Astrocyte (in vitro differentiated cells and primary cell): ENCODE measurements around the gene PPP6C. TPM values are rescaled to one million over a fixed set of nuclear protein-coding genes. Genes with fewer than 3 reads are reported as not detected.
A peak's percentile ranks its signal among the peaks of the same experiment; 100 is the strongest.
"Not testable (repeated sequence)": the region's sequence is repeated elsewhere in the genome, so short reads cannot be mapped to it uniquely, and the experiment has no call there.

Experiments
- DNase-seq: peaks from one replicate; pipeline ENCODE4 v3.0.0-alpha.2; 2010; ENCODE audit warnings: low read depth
- FAIRE-seq: peaks from 2 replicates; lab custom pipeline; 2011; peaks lifted over from hg19 to GRCh38; lab: Jason Lieb, UNC
- H2AFZ ChIP-seq: 2 replicates; pipeline ENCODE4 v1.6.0; 2012; ENCODE audit warnings: low read depth, low read length, inconsistent platforms
- H3K27ac ChIP-seq: 2 replicates; pipeline ENCODE4 v1.5.1; 2011; ENCODE audit warnings: low read depth, low read length, inconsistent platforms
- H3K27me3 ChIP-seq: 2 replicates; pipeline ENCODE4 v1.6.0; 2011; ENCODE audit warnings: low read length, inconsistent platforms; ENCODE audit not compliant: insufficient read depth
- H3K36me3 ChIP-seq: 2 replicates; pipeline ENCODE4 v1.5.1; 2011; ENCODE audit warnings: low read length, inconsistent platforms; ENCODE audit not compliant: insufficient read depth
- H3K4me1 ChIP-seq: 2 replicates; pipeline ENCODE4 v1.5.1; 2011; ENCODE audit warnings: low read length, inconsistent platforms; ENCODE audit not compliant: insufficient read depth
- H3K4me2 ChIP-seq: 2 replicates; pipeline ENCODE4 v1.6.0; 2012; ENCODE audit warnings: low read length, inconsistent platforms
- H3K4me3 ChIP-seq: 2 replicates; pipeline ENCODE4 v1.5.1; 2011; ENCODE audit warnings: low read depth, mild to moderate bottlenecking, low read length, inconsistent platforms; ENCODE audit not compliant: insufficient read depth
- H3K79me2 ChIP-seq: 2 replicates; pipeline ENCODE4 v1.6.0; 2012; ENCODE audit warnings: mild to moderate bottlenecking, low read length, inconsistent platforms; ENCODE audit not compliant: insufficient read depth
- H3K9ac ChIP-seq: 2 replicates; pipeline ENCODE4 v1.6.0; 2012; ENCODE audit warnings: mild to moderate bottlenecking, low read length, inconsistent platforms
- H3K9me3 ChIP-seq: 2 replicates; pipeline ENCODE4 v1.5.1; 2012; ENCODE audit warnings: low read depth, mild to moderate bottlenecking, low read length, inconsistent platforms; ENCODE audit not compliant: insufficient read depth
- H4K20me1 ChIP-seq: 2 replicates; pipeline ENCODE4 v1.6.0; 2012; ENCODE audit warnings: low read length, inconsistent platforms; ENCODE audit not compliant: insufficient read depth
- H3K27ac Mint-ChIP-seq: one replicate; pipeline ENCODE4 v1.8.0; 2021; ENCODE audit warnings: mild to moderate bottlenecking, mixed read lengths; ENCODE audit not compliant: unreplicated experiment
- H3K27me3 Mint-ChIP-seq: one replicate; pipeline ENCODE4 v1.8.0; 2021; ENCODE audit warnings: low read depth, mixed read lengths; ENCODE audit not compliant: unreplicated experiment
- H3K36me3 Mint-ChIP-seq: one replicate; pipeline ENCODE4 v1.8.0; 2021; ENCODE audit warnings: low read depth, mixed read lengths; ENCODE audit not compliant: unreplicated experiment
- H3K4me1 Mint-ChIP-seq: one replicate; pipeline ENCODE4 v1.8.0; 2021; ENCODE audit warnings: low read depth, mixed read lengths; ENCODE audit not compliant: unreplicated experiment
- H3K4me3 Mint-ChIP-seq: one replicate; pipeline ENCODE4 v1.8.0; 2021; ENCODE audit warnings: mild to moderate bottlenecking, moderate library complexity, mixed read lengths; ENCODE audit not compliant: unreplicated experiment
- H3K9me3 Mint-ChIP-seq: one replicate; pipeline ENCODE4 v1.8.0; 2021; ENCODE audit warnings: mild to moderate bottlenecking, mixed read lengths; ENCODE audit not compliant: unreplicated experiment
- CTCF ChIP-seq: IDR thresholded peaks from 2 replicates; pipeline ENCODE4 v1.5.1; 2011; ENCODE audit warnings: low read depth, mild to moderate bottlenecking, inconsistent platforms, low read length, moderate library complexity; ENCODE audit not compliant: insufficient read depth
- EZH2 ChIP-seq: IDR thresholded peaks from 2 replicates; pipeline ENCODE4 v1.6.1; 2012; ENCODE audit warnings: mild to moderate bottlenecking, low read length, inconsistent platforms; ENCODE audit not compliant: insufficient read depth
- total RNA-seq: library from RNA; stranded (reverse); gene quantifications from 2 replicates; pipeline ENCODE4 v1.2.1, GENCODE V29; 2021

Gene PPP6C
- total RNA-seq, 1 donor from 2014 or later: 41.1 TPM

- Histone ChIP-seq H3K9me3 (no peaks in the 10 kb centered on the region), H2AFZ (no peak overlapping the region), H3K4me3 (peak overlapping the region; percentile 100), H3K79me2 (peaks cover 75% of the 10 kb centered on the region), H4K20me1 (peaks cover 71% of the 10 kb centered on the region), H3K36me3 (peaks cover 54% of the 10 kb centered on the region), H3K4me2 (peak overlapping the region; percentile 92), H3K4me1 (peaks cover 39% of the 10 kb centered on the region), H3K9ac (peak overlapping the region; percentile 100), H3K27ac (no peak overlapping the region), H3K27me3 (no peaks in the 10 kb centered on the region)
- H3K27me3 Mint-ChIP-seq: no peaks in the 10 kb centered on the region
- no peaks in the 10 kb centered on the region for H3K9me3 Mint-ChIP-seq
- no peak for FAIRE-seq
- DNase-seq: no peak
- H3K36me3 Mint-ChIP-seq: peaks cover 41% of the 10 kb centered on the region
- H3K27ac Mint-ChIP-seq: peak overlapping the region; percentile 75
- H3K4me1 Mint-ChIP-seq: peaks cover 35% of the 10 kb centered on the region
- peak overlapping the region; percentile 97 for H3K4me3 Mint-ChIP-seq
- TF ChIP-seq CTCF (no peak), EZH2 (no peak)
These were observed 48.7 kb upstream of the PPP6C start for GRCh38 chr9:125238127-125238914.

GRCh38 chr9:125236520-125237159 lies 47.0 kb upstream of the PPP6C start:
- peak overlapping the region; percentile 100 for H3K4me3 ChIP-seq
- not testable (repeated sequence) for FAIRE-seq, H3K27ac ChIP-seq, H3K27me3 ChIP-seq, H3K27ac Mint-ChIP-seq, H3K27me3 Mint-ChIP-seq, H3K9me3 ChIP-seq, H3K9me3 Mint-ChIP-seq, DNase-seq, H2AFZ ChIP-seq
- Mint-ChIP-seq H3K36me3 (peaks cover 45% of the 10 kb centered on the region), H3K4me1 (peaks cover 34% of the 10 kb centered on the region), H3K4me3 (peak overlapping the region; percentile 97)
- H4K20me1 ChIP-seq: peaks cover 71% of the 10 kb centered on the region
- H3K4me1 ChIP-seq: peaks cover 32% of the 10 kb centered on the region
- peak overlapping the region; percentile 100 for H3K9ac ChIP-seq
- H3K4me2 ChIP-seq: peak overlapping the region; percentile 92
- peaks cover 58% of the 10 kb centered on the region for H3K36me3 ChIP-seq
- H3K79me2 ChIP-seq: peaks cover 66% of the 10 kb centered on the region

- peak overlapping the region; percentile 92 for H3K4me2 ChIP-seq
- H3K4me3 ChIP-seq: peak overlapping the region; percentile 100
- H3K27ac Mint-ChIP-seq: peak overlapping the region; percentile 89
- no peaks in the 10 kb centered on the region for H3K9me3 Mint-ChIP-seq
- no peak overlapping the region for H2AFZ ChIP-seq
- peak overlapping the region; percentile 100 for H3K9ac ChIP-seq
- peak overlapping the region; percentile 97 for H3K4me3 Mint-ChIP-seq
- peaks cover 63% of the 10 kb centered on the region for H3K79me2 ChIP-seq
- TF ChIP-seq CTCF: no peak
- no peak for TF ChIP-seq EZH2
- H3K36me3 Mint-ChIP-seq: peaks cover 43% of the 10 kb centered on the region
- FAIRE-seq (no peak), DNase-seq (no peak)
- no peaks in the 10 kb centered on the region for H3K9me3 ChIP-seq
- H3K4me1 Mint-ChIP-seq: peaks cover 34% of the 10 kb centered on the region
- H3K27me3 ChIP-seq: no peaks in the 10 kb centered on the region
- H3K36me3 ChIP-seq: peaks cover 58% of the 10 kb centered on the region
- peak overlapping the region; percentile 21 for H3K27ac ChIP-seq
- H3K27me3 Mint-ChIP-seq: no peaks in the 10 kb centered on the region
- peaks cover 70% of the 10 kb centered on the region for H4K20me1 ChIP-seq
- H3K4me1 ChIP-seq: peaks cover 31% of the 10 kb centered on the region
These were observed 46.4 kb upstream of the PPP6C start for GRCh38 chr9:125235804-125236519.

GRCh38 chr9:125234099-125234498 lies 44.5 kb upstream of the PPP6C start:
- H3K9me3 ChIP-seq, H3K9me3 Mint-ChIP-seq, FAIRE-seq, H3K27me3 Mint-ChIP-seq, H3K4me3 ChIP-seq, H2AFZ ChIP-seq, H3K4me3 Mint-ChIP-seq, H3K27me3 ChIP-seq, DNase-seq: not testable (repeated sequence)
- peaks cover 38% of the 10 kb centered on the region for H3K36me3 Mint-ChIP-seq
- H3K4me1 Mint-ChIP-seq: peaks cover 34% of the 10 kb centered on the region
- Histone ChIP-seq H3K36me3 (peaks cover 51% of the 10 kb centered on the region), H4K20me1 (peaks cover 51% of the 10 kb centered on the region), H3K79me2 (peaks cover 44% of the 10 kb centered on the region), H3K4me1 (peaks cover 29% of the 10 kb centered on the region), H3K9ac (peak overlapping the region; percentile 46), H3K4me2 (peak overlapping the region; percentile 38), H3K27ac (peak overlapping the region; percentile 85)
- H3K27ac Mint-ChIP-seq: peak overlapping the region; percentile 59
